DND-41 (cell line): ENCODE results near the gene CSRP2.

Experiments used
- ATAC-seq: fragments of 200-7000 bp; cut with Tn5 transposase; 3 replicates; pipeline ENCODE4 v1.9.1; 2021; ENCODE audit warnings: low read depth; ENCODE audit not compliant: insufficient read depth
- DNase-seq: peaks from one replicate; pipeline ENCODE4 v3.0.0-alpha.2; 2020
- H2AFZ ChIP-seq: 2 replicates; pipeline ENCODE4 v1.6.0; 2012; ENCODE audit warnings: low read depth, low read length
- H3K27ac ChIP-seq: 2 replicates; pipeline ENCODE4 v1.5.1; 2012; ENCODE audit warnings: low read length, inconsistent platforms
- H3K27me3 ChIP-seq: fragments of 200-600 bp; sonication (generic); 2 replicates; pipeline ENCODE4 v1.6.0; 2012; ENCODE audit warnings: low read length, mild to moderate bottlenecking, inconsistent platforms; ENCODE audit not compliant: insufficient read depth, poor library complexity
- H3K36me3 ChIP-seq: 2 replicates; pipeline ENCODE4 v1.5.1; 2012; ENCODE audit warnings: low read length, inconsistent platforms; ENCODE audit not compliant: insufficient read depth
- H3K4me1 ChIP-seq: 2 replicates; pipeline ENCODE4 v1.5.1; 2012; ENCODE audit warnings: mild to moderate bottlenecking, low read length; ENCODE audit not compliant: insufficient read depth
- H3K4me2 ChIP-seq: 2 replicates; pipeline ENCODE4 v1.6.0; 2012; ENCODE audit warnings: mild to moderate bottlenecking, moderate library complexity, low read length, inconsistent platforms; ENCODE audit not compliant: insufficient read depth
- H3K4me3 ChIP-seq, 2 experiments: fragments of 200-600 bp in 1 of 2; shearing (Covaris generic) in 1 of 2; 2 replicates each; pipeline ENCODE4 v1.5.1; 2012 to 2016; ENCODE audit warnings: inconsistent platforms in 2 of 2, low read length in 2 of 2, mild to moderate bottlenecking in 2 of 2, low read depth in 1 of 2, moderate library complexity in 1 of 2
- H3K79me2 ChIP-seq: 2 replicates; pipeline ENCODE4 v1.6.0; 2012; ENCODE audit warnings: low read length, inconsistent platforms; ENCODE audit not compliant: insufficient read depth
- H3K9ac ChIP-seq: 2 replicates; pipeline ENCODE4 v1.6.0; 2012; ENCODE audit warnings: low read depth, mild to moderate bottlenecking, inconsistent platforms, low read length, moderate library complexity
- H3K9me3 ChIP-seq: 2 replicates; pipeline ENCODE4 v1.5.1; 2012; ENCODE audit warnings: low read length, moderate library complexity, mild to moderate bottlenecking, inconsistent platforms; ENCODE audit not compliant: insufficient read depth, severe bottlenecking
- H4K20me1 ChIP-seq: 2 replicates; pipeline ENCODE4 v1.6.0; 2012; ENCODE audit warnings: low read length; ENCODE audit not compliant: insufficient read depth
- CTCF ChIP-seq: IDR thresholded peaks from 2 replicates; pipeline ENCODE4 v1.5.1; 2012; ENCODE audit warnings: borderline replicate concordance, low read length, moderate library complexity, mild to moderate bottlenecking; ENCODE audit not compliant: poor library complexity, severe bottlenecking; ENCODE audit errors: extremely low read depth
- EZH2 ChIP-seq: IDR thresholded peaks from 3 replicates; pipeline ENCODE4 v1.6.1; 2012; ENCODE audit warnings: borderline replicate concordance, low read depth, mild to moderate bottlenecking, moderate library complexity, low read length, inconsistent platforms; ENCODE audit not compliant: severe bottlenecking

CSRP2 gene

GRCh38 chr12:76871742-76872141, 7.1 kb downstream of the CSRP2 start:
- H2AFZ ChIP-seq: no peak overlapping the region
- no peaks in the 10 kb centered on the region for H3K9me3 ChIP-seq
- no peaks in the 10 kb centered on the region for H3K4me1 ChIP-seq
- H4K20me1 ChIP-seq: no peaks in the 10 kb centered on the region
- no peak overlapping the region for H3K4me3 ChIP-seq
- H3K9ac ChIP-seq: no peak overlapping the region
- no peaks in the 10 kb centered on the region for H3K79me2 ChIP-seq
- no peak for DNase-seq
- no peak for TF ChIP-seq EZH2
- TF ChIP-seq CTCF: no peak
- no peak overlapping the region for H3K27ac ChIP-seq
- no peak for ATAC-seq
- H3K36me3 ChIP-seq: no peaks in the 10 kb centered on the region
- no peak overlapping the region for H3K4me2 ChIP-seq
- no peaks in the 10 kb centered on the region for H3K27me3 ChIP-seq

- Histone ChIP-seq H3K79me2 (no peaks in the 10 kb centered on the region), H2AFZ (no peak overlapping the region), H3K27me3 (no peaks in the 10 kb centered on the region), H3K9me3 (no peaks in the 10 kb centered on the region), H3K27ac (no peak overlapping the region), H3K4me1 (no peaks in the 10 kb centered on the region), H3K4me2 (no peak overlapping the region), H3K4me3 (no peak overlapping the region), H3K36me3 (no peaks in the 10 kb centered on the region), H4K20me1 (no peaks in the 10 kb centered on the region), H3K9ac (no peak overlapping the region)
- ATAC-seq: no peak
- no peak for DNase-seq
- TF ChIP-seq CTCF (no peak), EZH2 (no peak)
Observed at GRCh38 chr12:76871082-76871481, 7.7 kb downstream of the CSRP2 start.

- H3K79me2 ChIP-seq: no peaks in the 10 kb centered on the region
- H3K4me3 ChIP-seq: no peak overlapping the region
- no peak overlapping the region for H2AFZ ChIP-seq
- H3K27me3 ChIP-seq: no peaks in the 10 kb centered on the region
- no peaks in the 10 kb centered on the region for H4K20me1 ChIP-seq
- H3K4me1 ChIP-seq: no peaks in the 10 kb centered on the region
- H3K9ac ChIP-seq: no peak overlapping the region
- no peaks in the 10 kb centered on the region for H3K36me3 ChIP-seq
- no peaks in the 10 kb centered on the region for H3K9me3 ChIP-seq
- no peak for ATAC-seq
- DNase-seq: no peak
- no peak overlapping the region for H3K4me2 ChIP-seq
- TF ChIP-seq EZH2: no peak
- no peak for TF ChIP-seq CTCF
- H3K27ac ChIP-seq: no peak overlapping the region
Observed at GRCh38 chr12:76866726-76867125, 12.1 kb downstream of the CSRP2 start.

- Histone ChIP-seq H3K4me1 (no peaks in the 10 kb centered on the region), H4K20me1 (no peaks in the 10 kb centered on the region), H2AFZ (no peak overlapping the region), H3K27ac (no peak overlapping the region), H3K4me2 (no peak overlapping the region), H3K9ac (no peak overlapping the region), H3K36me3 (no peaks in the 10 kb centered on the region), H3K27me3 (no peaks in the 10 kb centered on the region), H3K79me2 (no peaks in the 10 kb centered on the region), H3K4me3 (no peak overlapping the region), H3K9me3 (no peaks in the 10 kb centered on the region)
- no peak for TF ChIP-seq EZH2
- TF ChIP-seq CTCF: no peak
- DNase-seq: no peak
- no peak for ATAC-seq
Observed at GRCh38 chr12:76866151-76866567, 12.7 kb downstream of the CSRP2 start.
